H9 (cell line): ENCODE measurements around the gene UTF1. TPM values are rescaled to one million over a fixed set of nuclear protein-coding genes. Genes with fewer than 3 reads are reported as not detected.

Experiments
- DNase-seq: peaks from one replicate; pipeline ENCODE4 v3.0.0-alpha.2; 2017
- H2AFZ ChIP-seq: one replicate; pipeline ENCODE4 v1.6.1; 2013; ENCODE audit warnings: mild to moderate bottlenecking, low read length, control low read depth, moderate library complexity
- H2AK5ac ChIP-seq: 2 replicates; pipeline ENCODE4 v1.6.1; 2013; ENCODE audit warnings: low read length, control low read depth, mixed read lengths; ENCODE audit not compliant: insufficient read length
- H2BK120ac ChIP-seq: one replicate; pipeline ENCODE4 v1.6.1; 2013; ENCODE audit warnings: low read depth, mild to moderate bottlenecking, low read length, control low read depth, inconsistent platforms; ENCODE audit not compliant: poor library complexity, severe bottlenecking
- H2BK12ac ChIP-seq: 2 replicates; pipeline ENCODE4 v1.6.1; 2013; ENCODE audit warnings: low read length, control low read depth, mixed read lengths, low read depth; ENCODE audit not compliant: insufficient read length
- H2BK15ac ChIP-seq: 2 replicates; pipeline ENCODE4 v1.6.1; 2013; ENCODE audit warnings: low read depth, low read length, control low read depth
- H2BK20ac ChIP-seq: one replicate; pipeline ENCODE4 v1.6.1; 2013; ENCODE audit warnings: low read depth, mild to moderate bottlenecking, low read length, control low read depth, inconsistent platforms; ENCODE audit not compliant: poor library complexity, severe bottlenecking
- H2BK5ac ChIP-seq: 2 replicates; pipeline ENCODE4 v1.6.1; 2013; ENCODE audit warnings: low read length, control low read depth, mixed read lengths; ENCODE audit not compliant: insufficient read length
- H3K14ac ChIP-seq: 2 replicates; pipeline ENCODE4 v1.6.1; 2013; ENCODE audit warnings: low read length, control low read depth; ENCODE audit not compliant: insufficient read depth
- H3K18ac ChIP-seq: 2 replicates; pipeline ENCODE4 v1.6.1; 2013; ENCODE audit warnings: low read depth, mild to moderate bottlenecking, mixed read lengths, low read length, control low read depth; ENCODE audit not compliant: insufficient read length
- H3K23ac ChIP-seq: 2 replicates; pipeline ENCODE4 v1.6.1; 2013; ENCODE audit warnings: low read length, control low read depth, mixed read lengths, low read depth; ENCODE audit not compliant: insufficient read length
- H3K23me2 ChIP-seq: 2 replicates; pipeline ENCODE4 v1.6.1; 2013; ENCODE audit warnings: low read depth, mild to moderate bottlenecking, mixed read lengths, low read length, control low read depth; ENCODE audit not compliant: insufficient read length, poor library complexity, severe bottlenecking
- H3K27ac ChIP-seq: 2 replicates; pipeline ENCODE4 v1.5.1; 2013; ENCODE audit warnings: low read length, control low read depth, mixed read lengths, low read depth; ENCODE audit not compliant: insufficient read length
- H3K27me3 ChIP-seq: 2 replicates; pipeline ENCODE4 v1.6.1; 2013; ENCODE audit warnings: low read length, control low read depth, inconsistent platforms; ENCODE audit not compliant: insufficient read depth
- H3K4ac ChIP-seq: 2 replicates; pipeline ENCODE4 v1.6.1; 2013; ENCODE audit warnings: low read depth, mild to moderate bottlenecking, control low read depth, inconsistent platforms, low read length, moderate library complexity
- H3K4me1 ChIP-seq: 2 replicates; pipeline ENCODE4 v1.6.1; 2013; ENCODE audit warnings: low read length, control low read depth, inconsistent platforms; ENCODE audit not compliant: insufficient read depth
- H3K4me2 ChIP-seq: 2 replicates; pipeline ENCODE4 v1.6.1; 2013; ENCODE audit warnings: low read length, control low read depth, mixed read lengths; ENCODE audit not compliant: insufficient read length, insufficient read depth
- H3K56ac ChIP-seq: 2 replicates; pipeline ENCODE4 v1.6.1; 2013; ENCODE audit warnings: low read depth, mild to moderate bottlenecking, mixed read lengths, low read length, control low read depth; ENCODE audit not compliant: insufficient read length
- H3K79me1 ChIP-seq: 2 replicates; pipeline ENCODE4 v1.6.1; 2013; ENCODE audit warnings: low read depth, mild to moderate bottlenecking, moderate library complexity, low read length, control low read depth, inconsistent platforms; ENCODE audit not compliant: insufficient read depth, poor library complexity, severe bottlenecking
- H3K79me2 ChIP-seq: 2 replicates; pipeline ENCODE4 v1.6.1; 2013; ENCODE audit warnings: low read length, control low read depth, inconsistent platforms; ENCODE audit not compliant: insufficient read depth
- H3K9ac ChIP-seq: 2 replicates; pipeline ENCODE4 v1.6.1; 2013; ENCODE audit warnings: low read length, control low read depth, mixed read lengths; ENCODE audit not compliant: insufficient read length; ENCODE audit errors: extremely low read depth
- H3K9me3 ChIP-seq: one replicate; pipeline ENCODE4 v1.6.1; 2013; ENCODE audit warnings: low read depth, low read length, inconsistent platforms; ENCODE audit not compliant: control insufficient read depth
- H3T11ph ChIP-seq: one replicate; pipeline ENCODE4 v1.6.1; 2013; ENCODE audit warnings: mild to moderate bottlenecking, low read length, control low read depth, inconsistent platforms
- H4K20me1 ChIP-seq: one replicate; pipeline ENCODE4 v1.6.1; 2013; ENCODE audit not compliant: control insufficient read depth, insufficient read length, insufficient read depth
- H4K5ac ChIP-seq: 2 replicates; pipeline ENCODE4 v1.6.1; 2013; ENCODE audit warnings: low read depth, mild to moderate bottlenecking, mixed read lengths, low read length, control low read depth; ENCODE audit not compliant: insufficient read length
- H4K8ac ChIP-seq: replicated peaks from 2 replicates; pipeline ENCODE4 v1.6.1; 2013; ENCODE audit warnings: low read length, control low read depth, mixed read lengths, low read depth; ENCODE audit not compliant: insufficient read length
- H4K91ac ChIP-seq: 2 replicates; pipeline ENCODE4 v1.6.1; 2013; ENCODE audit warnings: low read depth, mild to moderate bottlenecking, moderate library complexity, mixed read lengths, low read length, control low read depth; ENCODE audit not compliant: insufficient read length
- H3K27ac Mint-ChIP-seq, 3 experiments: 2 replicates in 2 of 3; 3 replicates in 1 of 3; pipeline ENCODE4 v1.8.0; 2020 to 2021; ENCODE audit warnings: mixed read lengths in 3 of 3, mild to moderate bottlenecking in 1 of 3, moderate library complexity in 1 of 3
- H3K27me3 Mint-ChIP-seq: 2 replicates; pipeline ENCODE4 v1.8.0; 2021; ENCODE audit warnings: low read depth, mild to moderate bottlenecking, moderate library complexity, mixed read lengths
- H3K36me3 Mint-ChIP-seq, 3 experiments: 2 replicates in 2 of 3; 3 replicates in 1 of 3; pipeline ENCODE4 v1.8.0; 2020 to 2021; ENCODE audit warnings: low read depth in 3 of 3, mixed read lengths in 3 of 3; ENCODE audit not compliant: insufficient read depth in 1 of 3
- H3K4me1 Mint-ChIP-seq, 2 experiments: 2 replicates each; pipeline ENCODE4 v1.8.0; 2020; ENCODE audit warnings: mixed read lengths in 2 of 2
- H3K4me3 Mint-ChIP-seq, 2 experiments: 2 replicates in 1 of 2; 3 replicates in 1 of 2; pipeline ENCODE4 v1.8.0; 2020 to 2021; ENCODE audit warnings: mild to moderate bottlenecking in 2 of 2, mixed read lengths in 2 of 2, moderate library complexity in 1 of 2
- H3K9me3 Mint-ChIP-seq, 2 experiments: 2 replicates in 1 of 2; 3 replicates in 1 of 2; pipeline ENCODE4 v1.8.0; 2020; ENCODE audit warnings: mild to moderate bottlenecking in 2 of 2, mixed read lengths in 2 of 2, moderate library complexity in 1 of 2
- CTCF ChIP-seq: fragments of 200-600 bp; sonication (generic); conservative IDR thresholded peaks from 3 replicates; pipeline ENCODE4 v1.8.0; 2021; ENCODE audit warnings: antibody characterized with exemption, mild to moderate bottlenecking
- WGBS: extraction: QIAGEN DNeasy Blood & Tissue Kit; methylation state at CpG from one replicate; pipeline ENCODE4 v1.1.7; 2013; ENCODE audit warnings: missing lambda C conversion rate, low lambda C conversion rate, mixed read lengths; ENCODE audit not compliant: insufficient read length; ENCODE audit errors: extremely low coverage; 5-methylcytosine and 5-hydroxymethylcytosine counted together
- total RNA-seq: library from RNA; stranded (reverse); gene quantifications from 2 replicates; pipeline ENCODE4 v1.2.1, GENCODE V29; 2021

UTF1 gene
- total RNA-seq, 1 experiment from 2014 or later: 31.5 TPM

GRCh38 chr10:133243593-133243992 lies 13.6 kb downstream of the UTF1 start:
- Histone ChIP-seq H2BK20ac (no peak overlapping the region), H3K79me1 (no peaks in the 10 kb centered on the region), H3K23ac (no peak overlapping the region), H4K91ac (no peak overlapping the region), H3K27me3 (peaks cover 2% of the 10 kb centered on the region; the same call in 1 of the 2 replicates), H3K56ac (no peak overlapping the region), H3K27ac (no peak overlapping the region), H2AFZ (no peak overlapping the region), H3K9ac (no peak overlapping the region), H3K4ac (no peak overlapping the region), H3K23me2 (peaks cover 5% of the 10 kb centered on the region), H4K5ac (no peak overlapping the region), H3K9me3 (no peaks in the 10 kb centered on the region), H3T11ph (no peak overlapping the region), H4K8ac (no peak overlapping the region), H2BK120ac (no peak overlapping the region), H2AK5ac (no peak overlapping the region), H3K4me1 (no peaks in the 10 kb centered on the region), H3K14ac (no peak overlapping the region), H2BK12ac (no peak overlapping the region), H2BK5ac (no peak overlapping the region), H4K20me1 (no peaks in the 10 kb centered on the region), H3K79me2 (no peaks in the 10 kb centered on the region), H3K18ac (peak overlapping the region; percentile 4), H3K4me2 (no peak overlapping the region), H2BK15ac (no peak overlapping the region)
- Mint-ChIP-seq H3K9me3 (no peaks in the 10 kb centered on the region; a peak in 1 of 5 replicates), H3K27ac (no peak overlapping the region), H3K27me3 (peaks cover 12% of the 10 kb centered on the region), H3K4me3 (no peak overlapping the region), H3K36me3 (peaks cover 0 to 20% (median 0%) of the 10 kb centered on the region in 3 experiments; a peak in 3 of 7 replicates), H3K4me1 (peaks cover 28 to 40% of the 10 kb centered on the region in 2 experiments)
- no CpG with 5 or more reads among the region's 14 CpGs for WGBS
- DNase-seq: no peak
- no peak for TF ChIP-seq CTCF
